SU-DHL-6 (cell line): ENCODE results near the gene CEP192.

Experiments
- CTCF ChIP-seq: fragments of 200-600 bp; sonication (generic); IDR thresholded peaks from one replicate; pipeline ENCODE4 v1.5.1; 2017; ENCODE audit warnings: antibody characterized with exemption, mild to moderate bottlenecking, low read length, moderate library complexity; ENCODE audit not compliant: insufficient read depth, poor library complexity, severe bottlenecking
- EZH2phosphoT487 ChIP-seq: fragments of 200-600 bp; sonication (generic), shearing (Covaris generic); conservative IDR thresholded peaks from 2 replicates; pipeline ENCODE4 v1.6.1; 2018; ENCODE audit warnings: mild to moderate bottlenecking, antibody characterized with exemption, low read length, moderate library complexity, mixed read lengths

GRCh38 chr18:13076886-13077285 lies 85.7 kb downstream of the CEP192 start:
- TF ChIP-seq CTCF (no peak), EZH2phosphoT487 (no peak)
